Endometrial microvascular endothelial cells (primary cell): ENCODE results near the gene PERM1. TPM values are rescaled to one million over a fixed set of nuclear protein-coding genes. Genes with fewer than 3 reads are reported as not detected.

Source experiments
- in situ Hi-C: cut with HindIII; loops from 2 replicates; pipeline ENCODE4 v1.10.0; 2017; ENCODE audit warnings: low sequenced_read_pairs, low pct_unique_long_range_greater_than_20kb; ENCODE audit errors: inconsistent ontology term
- total RNA-seq: library from RNA; depleted of rRNA; stranded (reverse); fragments of >200 nt; gene quantifications from one replicate; pipeline ENCODE4 v1.2.3, GENCODE V29; 2015; ENCODE audit errors: inconsistent ontology term

The PERM1 gene
- total RNA-seq, 1 donor from 2014 or later = not detected

DNA sequence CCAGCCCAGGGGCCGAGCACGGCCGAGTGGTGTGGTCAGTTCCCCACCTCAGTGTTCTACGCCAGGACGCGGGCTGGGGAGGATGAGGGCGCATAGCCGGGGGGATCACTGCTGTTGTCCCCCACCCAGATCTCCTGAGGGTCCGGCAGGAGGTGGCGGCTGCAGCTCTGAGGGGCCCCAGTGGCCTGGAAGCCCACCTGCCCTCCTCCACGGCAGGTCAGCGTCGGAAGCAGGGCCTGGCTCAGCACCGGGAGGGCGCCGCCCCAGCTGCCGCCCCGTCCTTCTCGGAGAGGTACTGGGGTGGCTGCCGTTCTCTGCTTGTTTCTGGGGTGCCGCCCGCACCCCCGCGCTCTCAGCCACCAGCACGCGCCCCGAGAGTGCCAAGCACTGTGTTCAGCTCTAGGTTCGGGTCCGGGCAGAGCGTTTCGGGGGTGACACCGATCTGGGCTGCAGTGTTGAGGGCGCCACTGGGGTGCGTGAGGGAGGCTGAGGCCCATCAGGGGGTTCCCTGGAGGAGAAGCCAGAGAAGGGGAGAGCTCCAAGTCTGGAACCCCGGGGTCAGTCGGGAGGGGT is 40.8 kb downstream of the PERM1 start:
- in situ Hi-C loops = no loop called here

DNA sequence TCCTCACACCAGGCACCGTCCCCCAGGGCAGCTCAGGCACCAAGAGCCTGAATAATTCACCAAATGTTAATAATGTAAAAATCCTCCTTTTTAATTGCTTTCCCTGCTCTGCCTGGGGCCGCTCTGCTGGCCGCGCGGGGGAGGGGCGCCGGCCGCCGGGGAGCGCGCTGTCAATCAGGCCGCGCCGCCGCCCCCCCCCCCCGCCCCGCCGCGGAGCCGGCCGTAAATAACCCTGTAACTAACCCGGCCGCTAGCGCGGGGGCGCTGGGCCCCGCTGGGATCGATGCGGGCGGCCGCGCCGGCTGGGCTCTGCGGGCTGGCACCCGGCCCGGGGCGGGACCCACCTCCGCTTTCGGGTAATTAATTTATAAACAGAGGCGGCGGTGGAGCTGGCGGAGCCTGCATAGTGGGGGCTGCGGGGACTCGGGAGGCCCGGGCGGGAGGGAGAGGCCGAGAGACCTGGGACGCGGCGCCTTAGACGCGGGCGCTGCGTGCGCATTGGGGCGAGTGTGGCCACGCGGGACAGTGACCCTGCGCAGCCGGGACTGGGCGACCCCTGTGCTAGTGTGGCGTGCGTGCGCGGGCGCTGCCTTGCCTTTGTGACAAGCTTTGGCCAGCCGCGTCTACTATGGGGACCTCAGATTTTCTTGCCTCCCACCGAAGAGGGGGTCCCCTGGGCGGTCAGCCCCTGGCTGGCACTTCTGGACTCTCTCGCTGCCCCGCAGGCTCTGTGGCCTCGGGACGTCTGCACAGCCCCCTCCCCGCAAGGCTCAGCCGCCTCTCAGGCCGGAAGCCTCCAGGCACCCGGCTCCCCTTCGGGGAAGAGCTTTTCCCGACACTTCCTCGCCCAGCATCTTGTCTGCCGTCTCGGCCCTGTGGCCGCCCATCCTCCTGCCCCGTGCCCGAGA is 41.5 kb downstream of the PERM1 start:
- in situ Hi-C loops = no loop called here

DNA sequence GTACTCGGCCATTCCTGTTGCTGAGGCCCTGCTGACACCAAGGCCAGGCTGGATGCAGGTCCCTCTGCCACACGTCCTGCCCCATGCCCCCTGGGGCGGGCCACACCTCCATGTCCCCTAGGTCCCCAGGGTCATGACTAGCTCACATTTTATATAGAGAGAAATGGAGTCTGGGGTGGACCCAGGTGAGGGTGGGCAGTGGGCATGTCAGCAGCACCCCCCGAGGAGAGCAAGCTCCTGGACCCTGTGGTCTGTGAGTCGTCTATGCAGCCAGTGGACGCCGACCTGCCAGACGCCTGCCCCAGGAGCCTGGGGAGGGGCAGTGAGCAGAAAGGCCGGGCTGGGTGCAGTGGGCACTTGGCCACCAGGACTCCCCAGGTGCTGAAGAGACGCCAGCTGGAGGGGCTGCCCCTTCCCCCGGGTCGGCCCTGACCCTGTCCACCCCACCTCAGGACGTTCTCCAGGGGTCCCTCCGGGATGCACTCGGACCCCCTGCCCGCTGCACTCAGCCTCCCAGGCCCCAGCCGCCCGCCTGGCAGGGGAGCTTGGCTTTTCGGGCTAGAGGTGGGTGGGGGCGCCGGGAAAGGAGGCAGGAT is 42.3 kb downstream of the PERM1 start:
- in situ Hi-C loops = no loop called here

DNA sequence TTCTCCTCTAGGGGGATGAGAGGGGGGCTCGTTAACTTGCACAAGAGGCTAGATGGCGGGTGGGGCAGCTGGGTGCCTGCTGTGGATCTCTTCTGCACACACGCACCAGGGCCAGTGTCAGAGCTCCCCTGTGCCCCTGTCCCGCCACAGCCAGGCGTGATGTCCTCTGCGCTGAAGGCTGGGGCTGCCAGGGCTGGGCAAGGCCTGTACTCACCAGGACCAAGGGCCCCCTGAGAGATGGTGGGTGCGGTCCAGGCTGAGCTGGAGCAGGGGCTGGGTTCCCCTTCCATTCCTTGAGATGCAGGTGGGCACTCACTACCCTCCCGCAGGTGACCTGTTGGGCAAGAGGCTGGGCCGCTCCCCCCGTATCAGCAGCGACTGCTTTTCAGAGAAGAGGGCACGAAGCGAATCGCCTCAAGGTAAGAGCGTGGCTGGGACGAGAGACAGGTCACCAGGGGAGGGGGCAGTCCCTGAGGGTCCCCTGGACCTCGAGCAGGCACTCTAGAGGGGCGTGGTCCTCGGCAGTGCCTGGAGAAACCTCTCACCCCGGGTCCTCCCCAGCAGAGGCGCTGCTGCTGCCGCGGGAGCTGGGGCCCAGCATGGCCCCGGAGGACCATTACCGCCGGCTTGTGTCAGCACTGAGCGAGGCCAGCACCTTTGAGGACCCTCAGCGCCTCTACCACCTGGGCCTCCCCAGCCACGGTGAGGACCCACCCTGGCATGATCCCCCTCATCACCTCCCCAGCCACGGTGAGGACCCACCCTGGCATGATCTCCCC is 43.0 kb downstream of the PERM1 start:
- in situ Hi-C loops = no loop called here

DNA sequence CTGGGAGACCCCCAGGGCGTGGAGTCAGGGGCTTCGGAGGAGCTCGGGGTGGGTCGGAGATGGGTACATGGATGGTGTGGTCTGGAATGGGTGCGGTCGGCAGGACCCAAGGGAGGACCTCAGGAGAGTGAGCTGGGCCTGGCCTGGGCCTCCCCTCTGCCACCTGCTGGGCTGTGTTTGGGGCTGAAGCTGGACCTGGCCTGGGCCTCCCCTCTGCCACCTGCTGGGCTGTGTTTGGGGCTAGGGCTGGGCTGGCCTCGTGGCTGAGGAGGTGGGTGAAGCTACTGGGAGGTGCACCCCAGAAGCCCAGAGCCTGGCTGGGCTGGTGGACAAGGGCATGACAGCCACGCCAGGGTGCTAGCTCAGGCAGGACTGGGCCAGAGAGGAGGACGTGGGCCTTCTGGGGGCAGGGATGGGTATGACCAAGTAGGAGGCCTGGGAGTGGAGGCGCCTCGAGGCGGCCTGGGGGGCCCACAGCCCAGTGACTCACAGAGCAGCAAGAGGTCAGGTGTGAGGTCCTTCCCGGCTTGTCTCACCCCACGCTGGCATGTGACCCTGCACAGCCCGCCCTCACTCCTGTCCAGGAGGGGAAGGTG is 43.7 kb downstream of the PERM1 start:
- in situ Hi-C loops = no loop called here

DNA sequence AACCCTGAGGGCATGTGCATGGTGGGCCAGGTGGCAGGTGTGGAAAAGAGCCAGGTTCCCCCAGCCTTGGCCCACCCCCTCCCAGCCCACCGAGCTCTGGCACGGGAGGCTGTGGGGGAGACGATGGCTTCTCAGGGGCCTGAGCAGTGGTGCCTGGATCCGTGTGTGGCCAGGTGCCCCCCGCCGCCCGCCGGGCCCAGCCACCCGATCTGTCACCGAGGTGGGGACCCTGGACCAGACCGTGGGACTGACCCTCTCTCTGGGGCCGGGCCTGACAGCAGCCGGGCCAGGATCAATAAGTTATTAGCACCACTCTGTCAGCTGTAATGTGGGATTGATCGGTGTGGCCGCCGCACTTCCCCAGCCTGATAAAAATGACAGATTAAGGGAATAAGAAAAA is 44.4 kb downstream of the PERM1 start:
- in situ Hi-C loops = no loop called here

DNA sequence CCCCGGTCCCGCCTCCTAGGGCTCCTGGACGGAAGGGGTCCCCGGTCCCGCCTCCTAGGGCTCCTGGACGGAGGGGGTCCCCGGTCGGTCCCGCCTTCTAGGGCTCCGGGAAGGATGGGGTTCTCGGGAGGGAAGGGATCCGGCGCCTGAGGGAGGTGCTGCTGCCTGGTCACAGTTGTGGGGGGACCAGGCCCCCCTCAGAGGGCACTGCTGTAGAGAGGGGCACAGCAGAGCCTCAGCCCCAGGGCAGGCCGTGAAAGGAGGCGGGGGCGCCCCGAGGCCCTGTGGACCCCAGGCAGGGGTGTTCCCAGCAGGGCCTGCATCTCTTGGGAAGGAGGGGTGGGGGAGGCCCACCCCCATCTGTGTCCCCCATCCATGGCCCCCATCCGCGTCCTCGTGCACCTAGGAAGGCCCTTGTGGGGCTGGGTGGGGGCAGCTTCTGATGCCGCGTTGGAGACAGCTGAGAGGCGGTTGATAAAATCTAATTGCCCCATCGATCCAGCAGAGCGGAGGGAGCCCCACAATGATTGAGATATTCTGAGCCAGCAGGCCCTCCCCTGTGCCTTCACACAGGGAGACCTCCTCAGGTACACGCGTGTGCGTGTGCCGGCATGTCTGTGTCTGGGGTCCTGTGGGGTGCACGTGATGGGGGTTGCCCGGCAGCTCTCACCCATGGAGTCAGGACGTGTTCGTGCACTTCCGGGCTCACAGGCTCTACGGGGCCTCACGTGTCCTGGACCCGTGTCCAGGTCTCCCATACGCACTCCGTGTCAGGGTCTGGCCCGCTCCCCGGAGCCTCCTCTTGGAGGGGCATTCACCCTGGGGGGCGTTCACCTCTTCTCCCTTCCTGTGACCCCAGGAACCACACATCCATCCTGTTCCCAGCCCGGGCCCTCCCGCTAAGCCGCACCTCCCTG is 45.3 kb downstream of the PERM1 start:
- in situ Hi-C loops = no loop called here

DNA sequence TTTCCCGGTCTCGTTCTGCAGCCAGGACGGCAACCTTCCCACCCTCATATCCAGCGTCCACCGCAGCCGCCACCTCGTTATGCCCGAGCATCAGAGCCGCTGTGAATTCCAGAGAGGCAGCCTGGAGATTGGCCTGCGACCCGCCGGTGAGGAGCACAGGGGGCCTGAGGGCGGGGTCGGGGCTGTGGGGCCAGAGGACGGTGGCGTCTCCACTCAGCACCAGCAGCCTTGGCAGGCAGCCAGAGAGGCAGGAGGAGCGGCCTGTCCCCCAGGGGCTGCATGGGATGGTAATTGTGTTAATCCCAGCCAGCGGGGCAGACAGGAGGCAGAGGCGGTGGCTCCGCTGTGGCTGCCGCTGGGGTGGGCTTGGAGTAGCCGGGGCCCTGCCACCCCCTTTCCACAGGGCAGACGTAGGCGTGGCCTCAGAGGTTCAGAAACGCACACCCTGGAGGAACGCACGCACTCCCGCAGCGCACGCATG is 46.1 kb downstream of the PERM1 start:
- in situ Hi-C loops = no loop called here

DNA sequence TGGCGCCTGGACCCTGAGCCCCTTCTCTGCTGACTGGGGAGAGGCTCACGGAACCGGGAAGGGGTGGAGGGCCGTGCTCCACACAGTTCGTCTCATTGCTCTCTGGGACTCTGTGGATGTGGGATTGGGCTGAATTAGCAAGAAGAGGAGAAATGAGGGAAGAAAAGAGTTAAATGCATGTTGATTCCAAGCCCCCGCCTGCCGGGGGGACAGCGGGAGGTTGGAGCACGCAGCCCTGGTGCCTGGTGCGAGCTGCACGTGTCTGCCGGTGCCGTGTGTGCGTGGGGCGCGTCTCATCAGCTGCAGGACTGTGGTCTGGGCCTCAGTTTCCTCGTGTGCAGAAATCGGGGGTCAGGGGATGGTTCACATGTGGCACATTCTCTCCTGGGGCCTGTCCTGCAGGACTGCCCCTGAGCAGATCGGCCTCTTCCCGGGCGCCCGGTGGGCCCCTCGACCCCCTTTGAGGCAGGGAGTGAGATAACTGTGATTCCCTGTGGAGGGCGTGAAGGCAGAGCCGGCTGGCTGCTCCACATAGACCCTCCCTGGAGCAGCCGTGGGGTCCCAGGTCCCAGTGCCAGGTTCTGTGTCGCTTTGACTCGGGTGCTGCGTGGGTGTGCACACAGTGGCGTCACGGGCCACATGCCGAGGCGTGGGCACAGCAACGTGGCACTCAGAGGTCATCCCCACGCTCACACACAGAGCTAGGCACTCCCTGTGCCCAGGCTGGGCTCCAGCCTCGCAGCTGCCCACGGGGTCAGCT is 46.7 kb downstream of the PERM1 start:
- in situ Hi-C loops = no loop called here

GRCh38 chr1:933603-933940 is 48.3 kb downstream of the PERM1 start:
- in situ Hi-C loops = no loop called here

- in situ Hi-C loops = no loop called here
These were observed 48.9 kb downstream of the PERM1 start for GRCh38 chr1:932776-933602.

DNA sequence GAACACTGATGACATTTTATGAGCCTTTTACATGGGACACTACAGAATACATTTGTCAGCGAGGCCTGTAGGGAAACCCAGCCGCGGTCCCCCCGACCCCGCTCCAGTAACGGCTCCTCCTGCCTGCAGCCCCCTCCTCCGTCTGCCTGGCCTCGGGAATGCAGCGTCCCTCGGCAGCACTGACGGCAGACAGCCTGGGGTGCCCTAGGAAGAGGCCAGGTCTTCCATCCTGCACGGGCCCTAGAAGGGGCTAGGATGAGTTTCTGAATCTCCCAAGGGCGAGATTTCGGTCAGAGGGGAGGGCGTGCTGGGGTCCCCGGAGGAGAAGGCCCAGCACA is 49.8 kb downstream of the PERM1 start:
- in situ Hi-C loops = no loop called here

- in situ Hi-C loops = no loop called here
These were observed 50.3 kb downstream of the PERM1 start for GRCh38 chr1:931380-932172.

DNA sequence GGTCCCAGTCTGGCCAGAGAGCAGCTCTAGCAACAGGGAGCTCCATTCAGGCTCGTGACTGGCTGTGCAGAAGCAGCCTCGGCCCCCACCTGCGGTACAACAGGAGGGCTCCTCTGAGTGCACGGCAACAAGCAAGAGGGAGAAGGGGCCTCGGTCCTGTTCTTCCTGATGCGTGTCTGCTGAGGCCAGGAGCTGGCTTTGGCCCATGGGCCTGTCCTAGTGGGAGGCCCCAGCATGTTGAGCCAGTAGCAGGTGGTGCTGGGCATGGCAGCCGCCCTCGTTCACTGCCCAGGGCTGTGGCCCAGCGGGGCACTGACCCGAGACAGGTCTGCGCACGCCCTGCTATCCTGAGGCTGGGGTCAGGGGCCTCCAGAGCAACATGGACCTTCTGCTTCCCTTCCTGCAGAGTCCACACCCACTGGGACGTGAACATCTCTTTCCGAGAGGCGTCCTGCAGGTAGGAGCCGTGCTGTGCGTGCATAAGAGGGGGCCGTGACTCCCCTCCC is 51.2 kb downstream of the PERM1 start:
- in situ Hi-C loops = no loop called here

DNA sequence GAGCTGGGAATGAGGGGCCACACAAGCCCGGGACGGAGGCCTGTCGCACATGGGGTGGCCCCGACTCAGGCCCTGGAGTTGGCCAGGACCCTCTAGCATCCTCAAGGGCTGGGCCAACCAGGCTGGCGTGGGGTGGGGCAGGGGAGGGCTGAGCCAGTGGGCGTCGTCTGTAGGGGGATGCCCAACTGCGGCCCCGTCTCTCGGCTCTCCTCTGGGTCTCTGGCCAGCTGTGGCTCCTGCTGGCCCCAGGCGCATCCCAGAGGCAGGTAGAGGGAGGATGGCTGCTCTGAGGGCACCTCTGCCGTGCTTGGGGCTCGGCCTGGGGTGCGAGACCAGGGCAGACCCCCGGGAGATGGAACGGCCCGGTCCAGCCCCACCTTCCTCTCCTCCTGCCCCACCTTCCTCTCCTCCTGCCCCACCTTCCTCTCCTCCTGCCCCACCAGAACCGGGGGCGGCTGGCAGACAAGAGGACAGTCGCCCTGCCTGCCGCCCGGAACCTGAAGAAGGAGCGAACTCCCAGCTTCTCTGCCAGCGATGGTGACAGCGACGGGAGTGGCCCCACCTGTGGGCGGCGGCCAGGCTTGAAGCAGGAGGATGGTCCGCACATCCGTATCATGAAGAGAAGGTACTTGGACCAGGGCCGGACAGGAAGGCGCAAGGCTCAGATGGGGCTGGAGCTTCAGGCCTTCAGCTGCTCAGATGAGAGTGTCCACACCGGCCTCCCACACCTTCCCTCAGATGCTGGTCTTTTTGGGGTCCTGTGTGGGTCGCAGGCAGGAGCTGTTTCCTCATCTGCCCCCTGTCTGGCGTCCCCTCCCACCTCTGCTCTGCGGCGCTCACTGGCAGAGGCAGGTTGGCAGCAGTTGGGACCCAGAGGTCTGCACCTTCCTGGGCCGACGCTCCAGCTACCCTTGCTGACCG is 51.9 kb downstream of the PERM1 start:
- in situ Hi-C loops = no loop called here
